Dedifferentiated amniotic fluid mesenchymal stem cell (primary cell): ENCODE data around the gene CATSPERZ.
A peak's percentile ranks its signal among the peaks of the same experiment; 100 is the strongest.

Experiments
- DNase-seq: peaks from one replicate; pipeline ENCODE4 v3.0.0-alpha.2; 2016; ENCODE audit errors: extremely low spot score

Gene CATSPERZ

GRCh38 chr11:64284962-64285884 lies 14.9 kb upstream of the CATSPERZ start, which contains the start of gene GPR137:
TSS of gene GPR137 (plus strand) at chr11:64285848. CDS start at chr11:64286525, 677 bp downstream.
- DNase-seq = peak; percentile 39

GRCh38 chr11:64285885-64286800 lies 14.0 kb upstream of the CATSPERZ start:
- DNase-seq = no peak

- no peak for DNase-seq
Measured at GRCh38 chr11:64286801-64287159, 13.4 kb upstream of the CATSPERZ start.

GRCh38 chr11:64287676-64288352 lies 12.3 kb upstream of the CATSPERZ start:
- no peak for DNase-seq

- no peak for DNase-seq
Measured at GRCh38 chr11:64288353-64288750, 11.8 kb upstream of the CATSPERZ start.

GRCh38 chr11:64289002-64289564 lies 11.1 kb upstream of the CATSPERZ start:
- DNase-seq = no peak

- DNase-seq = no peak
Measured at GRCh38 chr11:64290352-64291261, 9.6 kb upstream of the CATSPERZ start.

- DNase-seq = no peak
Measured at GRCh38 chr11:64291262-64291751, 8.9 kb upstream of the CATSPERZ start, which contains the start of gene KCNK4. TSS of gene KCNK4 (plus strand) at chr11:64291302. CDS start at chr11:64293019, 1,717 bp downstream.

GRCh38 chr11:64291752-64292459 lies 8.3 kb upstream of the CATSPERZ start:
- no peak for DNase-seq

- no peak for DNase-seq
Measured at GRCh38 chr11:64292460-64293254, 7.5 kb upstream of the CATSPERZ start.

- no peak for DNase-seq
Measured at GRCh38 chr11:64294774-64295173, 5.4 kb upstream of the CATSPERZ start.

- no peak for DNase-seq
Measured at GRCh38 chr11:64295760-64296159, 4.4 kb upstream of the CATSPERZ start.

- no peak for DNase-seq
Measured at GRCh38 chr11:64296236-64296635, 3.9 kb upstream of the CATSPERZ start.

- DNase-seq = no peak
Measured at GRCh38 chr11:64296830-64297698, 3.1 kb upstream of the CATSPERZ start.

GRCh38 chr11:64297699-64298358 lies 2.3 kb upstream of the CATSPERZ start:
- DNase-seq = no peak

GRCh38 chr11:64298966-64299846 lies 952 bp upstream of the CATSPERZ start:
- DNase-seq = no peak
